Effector CD4-positive, alpha-beta T cell (primary cell): ENCODE results near the gene TSPAN15.

Experiments
- DNase-seq: peaks from one replicate; pipeline ENCODE4 v3.0.0-alpha.2; 2020
- total RNA-seq: gene quantifications from one replicate; lab custom pipeline; 2026; lab: John Stamatoyannopoulos, UW

The TSPAN15 gene
- 1.1 reads per million for total RNA-seq

GRCh38 chr10:69451209-69451783, at the start of gene TSPAN15:
TSPAN15 (plus strand) TSS chr10:69451465; CDS start chr10:69451595, 130 bp downstream.
- peak; percentile 72 for DNase-seq

- DNase-seq, result no peak
Observed at GRCh38 chr10:69402386-69402785, 48.9 kb upstream of the TSPAN15 start.

GRCh38 chr10:69403066-69403465, 48.2 kb upstream of the TSPAN15 start:
- DNase-seq, result no peak

- DNase-seq, result no peak
Observed at GRCh38 chr10:69403519-69403918, 47.7 kb upstream of the TSPAN15 start.

GRCh38 chr10:69404786-69405185, 46.5 kb upstream of the TSPAN15 start:
- no peak for DNase-seq

GRCh38 chr10:69405221-69405620, 46.0 kb upstream of the TSPAN15 start:
- DNase-seq, result no peak

- DNase-seq, result no peak
Observed at GRCh38 chr10:69406302-69406811, 44.9 kb upstream of the TSPAN15 start.

- no peak for DNase-seq
Observed at GRCh38 chr10:69406816-69407580, 44.3 kb upstream of the TSPAN15 start.

GRCh38 chr10:69407621-69408301, 43.5 kb upstream of the TSPAN15 start:
- DNase-seq, result no peak

GRCh38 chr10:69408318-69409175, 42.7 kb upstream of the TSPAN15 start:
- DNase-seq, result peak; percentile 87

- no peak for DNase-seq
Observed at GRCh38 chr10:69409176-69409495, 42.1 kb upstream of the TSPAN15 start.

GRCh38 chr10:69409968-69410367, 41.3 kb upstream of the TSPAN15 start:
- no peak for DNase-seq

GRCh38 chr10:69410487-69410886, 40.8 kb upstream of the TSPAN15 start:
- no peak for DNase-seq

GRCh38 chr10:69411476-69411875, 39.8 kb upstream of the TSPAN15 start:
- DNase-seq, result no peak

- no peak for DNase-seq
Observed at GRCh38 chr10:69412232-69412790, 39.0 kb upstream of the TSPAN15 start.

- DNase-seq, result no peak
Observed at GRCh38 chr10:69413221-69413865, 37.9 kb upstream of the TSPAN15 start.

- no peak for DNase-seq
Observed at GRCh38 chr10:69414036-69415018, 36.9 kb upstream of the TSPAN15 start.

- no peak for DNase-seq
Observed at GRCh38 chr10:69415049-69415448, 36.2 kb upstream of the TSPAN15 start.

- no peak for DNase-seq
Observed at GRCh38 chr10:69415951-69416350, 35.3 kb upstream of the TSPAN15 start.

- no peak for DNase-seq
Observed at GRCh38 chr10:69416695-69417094, 34.6 kb upstream of the TSPAN15 start, which contains the start of gene TACR2. TACR2 (minus strand) TSS chr10:69416918; CDS start chr10:69416323, 595 bp downstream.

- no peak for DNase-seq
Observed at GRCh38 chr10:69417542-69417941, 33.7 kb upstream of the TSPAN15 start.
